Glutamatergic neuron (in vitro differentiated cells): ENCODE data around the gene LILRB5. TPM values are rescaled to one million over a fixed set of nuclear protein-coding genes. Genes with fewer than 3 reads are reported as not detected.
"Not testable (repeated sequence)": the region's sequence is repeated elsewhere in the genome, so short reads cannot be mapped to it uniquely, and the experiment has no call there.

Experiments
- DNase-seq: peaks from one replicate; pipeline ENCODE4 v3.0.0; 2022
- H3K27ac Mint-ChIP-seq: one replicate; pipeline ENCODE4 v1.8.0; 2020; ENCODE audit warnings: mild to moderate bottlenecking, mixed read lengths, inconsistent platforms; ENCODE audit not compliant: unreplicated experiment
- H3K27me3 Mint-ChIP-seq: one replicate; pipeline ENCODE4 v1.8.0; 2020; ENCODE audit warnings: mild to moderate bottlenecking, moderate library complexity, mixed read lengths, inconsistent platforms; ENCODE audit not compliant: unreplicated experiment
- H3K36me3 Mint-ChIP-seq: one replicate; pipeline ENCODE4 v1.8.0; 2020; ENCODE audit warnings: mild to moderate bottlenecking, mixed read lengths, inconsistent platforms; ENCODE audit not compliant: unreplicated experiment
- H3K4me1 Mint-ChIP-seq: one replicate; pipeline ENCODE4 v1.8.0; 2020; ENCODE audit warnings: mild to moderate bottlenecking, low read depth, mixed read lengths, inconsistent platforms; ENCODE audit not compliant: unreplicated experiment
- H3K4me3 Mint-ChIP-seq: one replicate; pipeline ENCODE4 v1.8.0; 2020; ENCODE audit warnings: mild to moderate bottlenecking, mixed read lengths, inconsistent platforms; ENCODE audit not compliant: unreplicated experiment
- H3K9me3 Mint-ChIP-seq: one replicate; pipeline ENCODE4 v1.8.0; 2020; ENCODE audit warnings: mild to moderate bottlenecking, moderate library complexity, mixed read lengths, inconsistent platforms; ENCODE audit not compliant: unreplicated experiment
- total RNA-seq: library from RNA; stranded (reverse); fragmentation: NEBNext Ultra II Directional; extraction: Animal tissue kit (Norgen Biotek cat#: 25700); gene quantifications from one replicate; pipeline ENCODE4 v1.2.1, GENCODE V29; 2021; ENCODE audit not compliant: unreplicated experiment
- TF ChIP-seq, protein P1 (sequence below): fragments of 200-600 bp; sonication (generic); IDR thresholded peaks from one replicate; pipeline ENCODE4 v1.5.0; 2021; ENCODE audit not compliant: partially characterized antibody, unreplicated experiment

The LILRB5 gene
- total RNA-seq, 1 donor from 2014 or later = 0.17 TPM

DNA sequence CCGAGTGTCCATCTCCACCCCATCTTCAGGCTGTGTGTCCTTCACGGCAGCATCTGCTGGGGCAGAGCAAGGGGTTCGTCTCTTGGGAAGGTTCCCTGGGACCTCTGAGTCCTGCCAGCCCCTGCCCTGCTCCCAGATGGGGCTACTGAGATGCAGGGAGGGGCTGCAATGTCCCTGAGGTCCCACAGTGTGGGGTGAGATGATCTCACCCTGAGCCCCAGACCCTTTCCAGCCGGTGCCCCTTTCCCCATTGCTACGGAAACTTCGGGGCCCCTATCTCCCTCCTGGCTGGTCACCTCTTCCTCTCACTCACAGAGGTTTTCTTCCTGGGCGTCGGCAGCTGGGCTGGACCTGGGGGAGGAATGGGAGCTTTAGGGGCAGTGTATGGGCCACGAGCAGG is 18.9 kb upstream of the LILRB5 start:
- peaks cover 8% of the 10 kb centered on the region for H3K9me3 Mint-ChIP-seq
- H3K4me3 Mint-ChIP-seq = no peak overlapping the region
- H3K27me3 Mint-ChIP-seq = no peaks in the 10 kb centered on the region
- H3K4me1 Mint-ChIP-seq = peaks cover 12% of the 10 kb centered on the region
- H3K27ac Mint-ChIP-seq = peak overlapping the region; percentile 22
- H3K36me3 Mint-ChIP-seq = no peaks in the 10 kb centered on the region
- TF ChIP-seq, protein P1, sequence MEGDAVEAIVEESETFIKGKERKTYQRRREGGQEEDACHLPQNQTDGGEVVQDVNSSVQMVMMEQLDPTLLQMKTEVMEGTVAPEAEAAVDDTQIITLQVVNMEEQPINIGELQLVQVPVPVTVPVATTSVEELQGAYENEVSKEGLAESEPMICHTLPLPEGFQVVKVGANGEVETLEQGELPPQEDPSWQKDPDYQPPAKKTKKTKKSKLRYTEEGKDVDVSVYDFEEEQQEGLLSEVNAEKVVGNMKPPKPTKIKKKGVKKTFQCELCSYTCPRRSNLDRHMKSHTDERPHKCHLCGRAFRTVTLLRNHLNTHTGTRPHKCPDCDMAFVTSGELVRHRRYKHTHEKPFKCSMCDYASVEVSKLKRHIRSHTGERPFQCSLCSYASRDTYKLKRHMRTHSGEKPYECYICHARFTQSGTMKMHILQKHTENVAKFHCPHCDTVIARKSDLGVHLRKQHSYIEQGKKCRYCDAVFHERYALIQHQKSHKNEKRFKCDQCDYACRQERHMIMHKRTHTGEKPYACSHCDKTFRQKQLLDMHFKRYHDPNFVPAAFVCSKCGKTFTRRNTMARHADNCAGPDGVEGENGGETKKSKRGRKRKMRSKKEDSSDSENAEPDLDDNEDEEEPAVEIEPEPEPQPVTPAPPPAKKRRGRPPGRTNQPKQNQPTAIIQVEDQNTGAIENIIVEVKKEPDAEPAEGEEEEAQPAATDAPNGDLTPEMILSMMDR = no peak
- no peak for DNase-seq

GRCh38 chr19:54274516-54274915 is 17.4 kb upstream of the LILRB5 start:
- Mint-ChIP-seq H3K27ac (peak overlapping the region; percentile 75), H3K4me3 (peak overlapping the region; percentile 16), H3K4me1 (peaks cover 12% of the 10 kb centered on the region)
- H3K36me3 Mint-ChIP-seq, H3K27me3 Mint-ChIP-seq, H3K9me3 Mint-ChIP-seq: not testable (repeated sequence)
- peak; percentile 55 for DNase-seq

DNA sequence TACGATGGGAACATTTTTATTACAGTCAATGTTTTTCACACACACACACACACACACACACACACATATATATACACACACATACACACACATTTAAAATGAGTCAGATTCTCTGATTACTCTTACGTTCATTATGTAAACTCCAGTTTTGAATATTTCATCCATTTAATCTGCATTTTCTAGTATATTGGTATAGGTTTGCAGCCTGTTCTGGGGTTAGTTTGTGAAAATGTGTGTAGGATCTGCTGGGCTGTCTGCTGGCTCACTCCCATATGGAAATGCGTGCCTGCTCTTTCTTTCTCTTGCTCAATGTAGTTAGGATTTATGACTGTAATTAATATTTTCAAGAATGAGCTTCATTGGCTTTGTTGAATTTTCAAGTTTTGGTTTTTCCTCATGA is 16.7 kb upstream of the LILRB5 start:
- TF ChIP-seq, protein P1 = no peak
- Mint-ChIP-seq H3K4me1 (peaks cover 12% of the 10 kb centered on the region), H3K4me3 (peak overlapping the region; percentile 16), H3K27ac (peak overlapping the region; percentile 75), H3K27me3 (no peaks in the 10 kb centered on the region), H3K9me3 (peaks cover 8% of the 10 kb centered on the region), H3K36me3 (no peaks in the 10 kb centered on the region)
- DNase-seq = no peak

- peaks cover 11% of the 10 kb centered on the region for H3K4me1 Mint-ChIP-seq
- H3K27ac Mint-ChIP-seq, H3K9me3 Mint-ChIP-seq, H3K36me3 Mint-ChIP-seq, H3K27me3 Mint-ChIP-seq, H3K4me3 Mint-ChIP-seq, DNase-seq: not testable (repeated sequence)
These were observed 15.1 kb upstream of the LILRB5 start for GRCh38 chr19:54272181-54272580.

GRCh38 chr19:54271587-54271986 is 14.5 kb upstream of the LILRB5 start:
- peaks cover 11% of the 10 kb centered on the region for H3K4me1 Mint-ChIP-seq
- not testable (repeated sequence) for H3K36me3 Mint-ChIP-seq, H3K27me3 Mint-ChIP-seq, H3K9me3 Mint-ChIP-seq, H3K27ac Mint-ChIP-seq, DNase-seq, H3K4me3 Mint-ChIP-seq

DNA sequence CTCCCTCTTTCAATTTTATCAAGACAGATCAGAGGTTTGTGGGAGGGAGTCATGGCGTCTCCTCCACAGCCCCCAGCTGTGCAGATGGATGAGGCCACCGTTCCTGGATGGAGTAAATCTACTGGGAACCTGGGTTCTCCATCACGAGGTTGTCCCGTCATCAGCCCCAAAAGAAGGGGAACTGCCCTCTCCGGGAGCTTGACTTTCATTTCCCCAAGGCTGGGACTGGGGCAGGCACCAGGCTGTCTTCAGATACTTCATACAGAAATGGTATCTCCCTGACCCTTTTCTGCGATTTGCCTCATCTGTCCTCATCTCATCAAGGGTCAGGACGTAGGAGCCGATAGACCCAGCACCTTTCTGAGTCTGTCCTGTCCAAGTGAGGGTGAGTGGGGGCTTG is 14.0 kb upstream of the LILRB5 start:
- TF ChIP-seq, protein P1 = no peak
- Mint-ChIP-seq H3K4me3 (no peak overlapping the region), H3K36me3 (no peaks in the 10 kb centered on the region), H3K9me3 (peaks cover 8% of the 10 kb centered on the region), H3K27ac (no peak overlapping the region), H3K27me3 (no peaks in the 10 kb centered on the region), H3K4me1 (peaks cover 11% of the 10 kb centered on the region)
- DNase-seq = no peak

DNA sequence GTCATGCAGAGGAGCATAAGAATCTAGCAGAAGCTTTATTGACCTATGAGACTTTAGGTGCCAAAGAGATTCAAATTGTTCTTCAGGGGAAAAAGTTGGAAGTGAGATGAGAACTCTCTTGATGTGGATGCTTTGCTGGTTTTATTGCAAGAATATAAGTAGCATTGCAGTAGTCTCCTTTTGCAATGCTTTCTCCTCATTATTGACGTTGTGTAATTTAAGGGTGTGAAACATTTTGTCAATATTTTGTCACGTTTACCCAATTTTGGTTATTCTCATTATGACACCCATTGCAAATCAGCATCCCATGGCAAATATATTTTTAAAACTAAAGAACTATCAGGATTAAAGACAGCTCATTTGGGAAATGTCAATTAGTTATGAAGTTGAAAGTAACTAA is 11.9 kb upstream of the LILRB5 start:
- H3K9me3 Mint-ChIP-seq = peaks cover 4% of the 10 kb centered on the region
- H3K27ac Mint-ChIP-seq = no peak overlapping the region
- TF ChIP-seq, protein P1 = no peak

More for the DNA sequence above, 11.9 kb upstream of the LILRB5 start:
- DNase-seq = no peak
- H3K36me3 Mint-ChIP-seq = no peaks in the 10 kb centered on the region
- no peak overlapping the region for H3K4me3 Mint-ChIP-seq
- peaks cover 2% of the 10 kb centered on the region for H3K27me3 Mint-ChIP-seq
- peaks cover 4% of the 10 kb centered on the region for H3K4me1 Mint-ChIP-seq
